ENCODE data around the gene CYP46A1.

Gene CYP46A1

GRCh38 chr14:99754141-99755067, 70.3 kb downstream of the CYP46A1 start:
- H3K4me3 ChIP-seq (ENCODE audit: low read depth in 1 of 2, low read length in 1 of 2), result no peak overlapping the region
- no peaks in the 10 kb centered on the region for H3K36me3 ChIP-seq
- no peak overlapping the region for H3K27ac ChIP-seq
- peaks cover 52% of the 10 kb centered on the region for H3K27me3 ChIP-seq
- no peak for TF ChIP-seq CTCF (IDR thresholded peaks at IDR 0.05)
- H3K4me1 ChIP-seq (ENCODE audit: control insufficient read depth in 1 of 2, insufficient read depth in 1 of 2, low read depth in 1 of 2, low read length in 1 of 2), result no peaks in the 10 kb centered on the region
- H3K9me3 ChIP-seq, result no peaks in the 10 kb centered on the region

- no peak overlapping the region for H3K27ac ChIP-seq
- TF ChIP-seq CTCF (IDR thresholded peaks at IDR 0.05), result no peak
- peaks cover 47% of the 10 kb centered on the region for H3K27me3 ChIP-seq
- no peak overlapping the region for H3K4me3 ChIP-seq (ENCODE audit: low read depth in 1 of 2, low read length in 1 of 2)
- H3K4me1 ChIP-seq (ENCODE audit: control insufficient read depth in 1 of 2, insufficient read depth in 1 of 2, low read depth in 1 of 2, low read length in 1 of 2), result no peaks in the 10 kb centered on the region
- H3K36me3 ChIP-seq, result no peaks in the 10 kb centered on the region
- no peaks in the 10 kb centered on the region for H3K9me3 ChIP-seq
Measured at GRCh38 chr14:99755068-99755405, 70.9 kb downstream of the CYP46A1 start.

- Histone ChIP-seq H3K9me3 (no peaks in the 10 kb centered on the region), H3K27me3 (peaks cover 44% of the 10 kb centered on the region), H3K4me3 (ENCODE audit: low read depth in 1 of 2, low read length in 1 of 2) (no peak overlapping the region), H3K36me3 (no peaks in the 10 kb centered on the region), H3K27ac (no peak overlapping the region), H3K4me1 (ENCODE audit: control insufficient read depth in 1 of 2, insufficient read depth in 1 of 2, low read depth in 1 of 2, low read length in 1 of 2) (no peaks in the 10 kb centered on the region)
- no peak for TF ChIP-seq CTCF (IDR thresholded peaks at IDR 0.05)
Measured at GRCh38 chr14:99755629-99756603, 71.8 kb downstream of the CYP46A1 start.

- peaks cover 35% of the 10 kb centered on the region for H3K27me3 ChIP-seq
- no peaks in the 10 kb centered on the region for H3K36me3 ChIP-seq
- no peaks in the 10 kb centered on the region for H3K4me1 ChIP-seq (ENCODE audit: control insufficient read depth in 1 of 2, insufficient read depth in 1 of 2, low read depth in 1 of 2, low read length in 1 of 2)
- no peak for TF ChIP-seq CTCF (IDR thresholded peaks at IDR 0.05)
- no peak overlapping the region for H3K27ac ChIP-seq
- H3K9me3 ChIP-seq, result no peaks in the 10 kb centered on the region
- H3K4me3 ChIP-seq (ENCODE audit: low read depth in 1 of 2, low read length in 1 of 2), result no peak overlapping the region
Measured at GRCh38 chr14:99756796-99757195, 72.7 kb downstream of the CYP46A1 start.

- no peaks in the 10 kb centered on the region for H3K4me1 ChIP-seq (ENCODE audit: control insufficient read depth in 1 of 2, insufficient read depth in 1 of 2, low read depth in 1 of 2, low read length in 1 of 2)
- TF ChIP-seq CTCF (IDR thresholded peaks at IDR 0.05), result no peak
- H3K27ac ChIP-seq, result no peak overlapping the region
- no peak overlapping the region for H3K4me3 ChIP-seq (ENCODE audit: low read depth in 1 of 2, low read length in 1 of 2)
- peaks cover 28% of the 10 kb centered on the region for H3K27me3 ChIP-seq
- no peaks in the 10 kb centered on the region for H3K9me3 ChIP-seq
- H3K36me3 ChIP-seq, result no peaks in the 10 kb centered on the region
Measured at GRCh38 chr14:99757331-99758070, 73.4 kb downstream of the CYP46A1 start.
